KG1 (cell line): ENCODE results near the gene ATP7B.
"Not testable (repeated sequence)": the region's sequence is repeated elsewhere in the genome, so short reads cannot be mapped to it uniquely, and the experiment has no call there.

ENCODE experiments used
- DNase-seq: peaks from one replicate; lab custom pipeline; 2025; lab: John Stamatoyannopoulos, UW

ATP7B gene

GRCh38 chr13:52006523-52007245 is 4.6 kb downstream of the ATP7B start:
- no peak for DNase-seq

- no peak for DNase-seq
Observed at GRCh38 chr13:52005841-52006522, 5.3 kb downstream of the ATP7B start.

DNA sequence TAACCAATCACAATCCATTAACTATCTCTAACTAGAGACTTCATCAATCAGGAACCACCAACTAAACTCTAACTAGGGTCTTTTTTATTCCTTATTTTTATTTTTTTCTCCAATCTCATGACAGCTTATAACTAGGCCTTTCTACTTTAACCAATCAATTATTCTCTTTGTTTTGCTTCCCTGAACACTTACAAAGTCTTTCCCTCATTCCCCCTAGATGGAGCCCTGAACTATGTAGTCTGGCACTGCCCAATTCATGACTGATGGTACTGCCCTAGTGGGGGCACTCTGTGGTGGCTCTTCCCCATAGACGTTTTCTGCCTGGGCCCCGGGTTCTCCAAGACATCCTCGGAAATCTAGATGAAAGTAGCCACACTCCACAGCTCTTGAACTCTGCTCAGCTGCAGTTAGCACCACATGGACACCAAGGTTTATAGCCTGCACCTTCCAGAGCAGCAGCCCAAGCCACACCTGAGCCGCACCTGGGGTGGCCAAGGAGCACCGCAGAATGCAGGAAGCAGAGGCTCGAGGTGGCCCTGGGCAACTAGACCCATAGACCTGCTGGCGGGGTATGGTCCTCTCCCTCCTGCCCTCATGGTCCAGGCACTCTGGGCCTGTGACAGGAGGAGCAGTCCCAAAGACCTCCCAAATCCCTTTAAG is 6.6 kb downstream of the ATP7B start:
- no peak for DNase-seq

DNA sequence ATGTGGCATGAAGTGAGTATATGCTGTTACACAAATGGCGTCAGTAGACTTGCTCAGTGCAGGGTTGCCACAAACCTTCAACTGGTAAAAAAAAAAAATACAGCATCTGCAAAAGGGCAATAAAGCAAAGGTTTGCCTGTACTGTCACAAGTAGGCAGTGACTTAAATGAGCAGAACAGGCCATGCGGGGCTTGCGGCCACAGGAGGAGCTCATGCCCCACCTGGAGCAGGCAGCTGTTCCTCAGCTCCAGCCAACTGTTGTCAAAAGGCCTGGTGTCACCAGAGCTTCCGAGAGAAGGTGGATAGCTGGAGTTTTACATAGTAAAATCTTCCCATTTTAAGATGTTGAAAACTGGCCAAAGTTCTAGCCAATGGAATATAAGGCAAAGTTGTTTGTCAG is 7.7 kb downstream of the ATP7B start:
- DNase-seq: no peak

DNA sequence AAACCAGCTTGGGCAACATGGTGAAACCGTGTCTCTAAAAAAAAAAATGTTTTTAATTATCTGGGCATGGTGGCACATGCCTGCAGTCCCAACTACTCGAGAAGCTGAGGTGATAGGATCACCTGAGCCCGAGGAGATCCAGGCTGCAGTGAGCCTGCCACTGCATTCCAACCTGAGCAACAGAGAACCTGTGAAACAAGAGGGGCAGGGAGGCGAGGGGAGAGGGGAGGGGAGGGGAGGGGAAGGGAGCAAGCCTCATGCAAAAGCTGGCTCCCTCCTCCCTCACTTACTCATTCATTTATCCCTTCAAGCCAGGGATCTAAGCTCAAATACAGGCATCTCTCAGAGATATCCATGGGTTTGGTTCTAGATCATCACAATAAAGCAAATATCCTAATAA is 8.9 kb downstream of the ATP7B start:
- no peak for DNase-seq

- peak; percentile 41 for DNase-seq
Observed at GRCh38 chr13:52001120-52001731, 10.0 kb downstream of the ATP7B start.

DNA sequence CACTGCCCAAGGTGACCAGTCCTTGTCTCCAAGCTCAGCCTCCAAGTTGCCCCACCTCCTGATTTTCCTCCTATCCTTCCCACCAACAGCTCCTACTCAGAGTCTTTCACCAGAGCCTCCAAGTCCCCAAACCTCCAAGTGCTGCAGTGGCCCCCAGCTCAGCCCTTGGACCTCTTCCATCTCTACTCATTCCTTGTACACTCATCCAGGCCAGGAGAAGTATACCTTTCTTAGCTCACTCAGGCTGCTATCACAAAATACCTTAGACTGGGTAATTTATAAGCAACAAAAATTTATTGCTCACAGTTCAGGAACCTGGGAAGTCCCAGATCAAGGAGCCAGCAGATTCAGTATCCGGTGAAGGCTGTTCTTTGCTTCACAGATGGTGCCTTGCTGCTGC is 11.3 kb downstream of the ATP7B start:
- DNase-seq: no peak

DNA sequence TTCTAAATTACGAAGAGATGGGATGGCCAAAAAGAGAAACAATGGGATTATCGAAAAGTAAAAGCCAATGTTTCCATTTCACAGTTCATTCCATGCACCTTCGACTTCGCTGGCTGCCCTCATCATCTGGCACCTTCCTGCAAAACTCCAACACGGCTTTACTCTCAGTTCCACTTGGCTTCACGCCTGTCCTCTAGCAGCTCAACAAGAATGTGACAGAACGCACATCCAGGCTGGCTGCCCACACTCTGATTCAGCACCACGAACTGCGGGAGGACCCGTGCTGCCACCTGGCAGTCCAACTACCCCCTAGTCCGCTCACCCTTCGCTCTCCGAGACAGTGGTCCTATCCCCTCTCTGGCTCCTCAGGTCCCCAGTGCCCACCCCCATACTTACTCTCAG is 11.7 kb downstream of the ATP7B start:
- DNase-seq: no peak

DNA sequence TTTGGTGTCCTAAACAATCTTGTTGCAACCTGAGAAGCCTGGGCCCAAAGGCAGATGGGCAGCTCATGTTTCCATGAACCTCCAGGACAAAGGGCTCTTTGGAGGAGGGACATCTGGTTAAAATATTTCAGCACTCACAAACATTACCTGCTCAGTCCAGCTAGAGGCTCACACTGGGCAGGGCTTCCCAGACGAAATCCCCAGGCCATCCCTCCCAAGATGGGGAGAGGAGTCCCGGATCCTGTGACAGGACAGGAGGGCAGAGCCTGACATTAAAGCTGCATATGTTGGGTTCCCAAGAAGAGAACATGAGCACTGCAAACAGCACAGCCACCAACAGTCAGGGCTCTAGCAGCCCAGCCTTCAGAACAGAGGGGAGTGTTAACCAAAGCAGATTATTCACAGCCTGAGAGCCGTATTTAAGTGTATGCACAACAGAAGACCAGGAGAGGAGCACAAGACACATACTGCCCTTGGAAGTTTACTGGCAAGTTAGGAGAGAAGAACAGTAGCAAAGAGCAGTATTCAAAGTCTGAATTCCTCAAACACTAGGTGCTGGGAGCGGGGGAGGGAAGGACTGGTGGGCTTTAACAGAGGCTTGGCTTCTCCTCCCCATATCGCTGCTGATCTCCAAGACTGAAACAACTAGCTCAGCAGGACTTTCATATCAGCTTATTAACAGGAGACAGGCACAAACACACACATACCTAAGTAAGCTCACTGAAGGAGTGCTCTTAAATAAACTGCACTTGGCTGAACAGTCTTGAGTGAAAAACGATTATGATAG is 12.3 kb downstream of the ATP7B start:
- DNase-seq: no peak

DNA sequence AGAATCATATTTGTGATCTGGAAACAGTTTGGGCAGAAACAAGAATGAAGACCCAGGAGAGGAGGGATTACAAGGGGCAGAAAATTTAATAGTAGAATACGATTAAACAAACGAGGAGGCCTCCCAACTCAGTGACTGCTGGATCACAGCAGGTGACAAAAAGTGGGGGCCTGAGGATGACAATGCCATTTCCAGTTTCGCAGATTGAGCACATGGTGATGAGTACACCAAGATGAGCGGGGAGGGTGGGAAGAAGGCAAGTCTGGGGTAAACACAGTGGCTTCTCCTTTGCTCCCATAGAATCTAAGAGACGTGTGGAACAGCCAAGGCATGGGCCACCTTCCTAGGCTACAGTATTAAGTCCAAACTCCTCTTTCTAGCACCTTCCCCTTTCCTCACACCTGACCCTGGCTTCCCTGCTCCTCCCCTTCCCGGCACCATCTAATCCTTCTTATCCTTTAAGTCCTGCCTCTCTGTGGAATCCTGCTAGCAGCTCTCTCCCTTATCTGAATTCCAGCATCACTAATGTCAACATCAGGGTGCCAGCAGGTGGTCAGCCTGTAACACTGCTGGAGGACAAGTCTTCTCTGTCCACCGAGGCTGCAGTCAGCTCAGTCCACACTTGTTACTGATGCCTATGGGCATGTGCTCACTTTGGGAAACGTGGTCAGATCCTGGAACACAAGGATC is 13.5 kb downstream of the ATP7B start:
- no peak for DNase-seq

- no peak for DNase-seq
Observed at GRCh38 chr13:51997186-51997585, 14.1 kb downstream of the ATP7B start.

GRCh38 chr13:51996641-51997040 is 14.6 kb downstream of the ATP7B start:
- DNase-seq: no peak

DNA sequence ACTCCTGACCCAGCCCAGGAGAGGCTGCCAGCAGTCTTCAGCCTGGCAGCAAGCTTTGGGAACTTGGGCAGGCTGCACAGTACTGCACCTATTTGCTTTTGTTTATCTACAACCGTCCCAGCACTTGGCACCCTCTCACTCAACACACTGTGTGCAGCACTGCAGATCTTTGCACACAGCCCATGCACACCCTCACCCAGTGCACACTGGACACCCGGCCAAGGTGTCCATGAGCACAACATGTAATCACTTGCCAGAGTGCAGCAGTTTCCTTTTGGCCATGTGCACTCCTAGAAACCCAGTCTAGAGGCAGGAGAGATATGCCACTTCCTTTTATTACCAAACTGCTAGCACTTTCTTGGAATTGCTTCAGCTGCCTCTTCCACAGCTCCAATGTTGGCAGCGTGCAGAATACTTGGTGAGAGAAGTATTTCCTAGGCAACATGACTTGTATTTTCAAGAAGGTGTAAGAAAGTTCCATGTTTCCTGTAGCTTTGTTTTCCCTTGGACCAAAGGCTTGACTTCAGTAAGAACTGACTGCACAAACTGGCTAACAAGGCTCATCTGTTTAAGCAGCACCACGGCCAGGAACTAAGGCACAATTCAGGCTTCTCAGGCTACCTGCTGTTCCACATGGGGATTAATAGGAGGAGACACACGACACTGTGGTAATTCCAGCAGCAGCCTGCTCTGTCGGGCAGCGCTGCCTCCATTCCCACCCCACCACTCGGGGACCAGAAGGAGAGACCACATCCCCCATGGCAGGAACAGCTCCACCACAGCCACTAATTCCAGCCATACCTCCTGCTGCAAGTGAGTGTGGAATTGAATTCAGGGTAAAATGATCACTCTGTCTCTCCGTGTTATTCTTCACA is 15.3 kb downstream of the ATP7B start:
- DNase-seq: no peak

GRCh38 chr13:51993713-51994112 is 17.5 kb downstream of the ATP7B start:
- DNase-seq: no peak

- DNase-seq: no peak
Observed at GRCh38 chr13:51988988-51989618, 22.1 kb downstream of the ATP7B start.

DNA sequence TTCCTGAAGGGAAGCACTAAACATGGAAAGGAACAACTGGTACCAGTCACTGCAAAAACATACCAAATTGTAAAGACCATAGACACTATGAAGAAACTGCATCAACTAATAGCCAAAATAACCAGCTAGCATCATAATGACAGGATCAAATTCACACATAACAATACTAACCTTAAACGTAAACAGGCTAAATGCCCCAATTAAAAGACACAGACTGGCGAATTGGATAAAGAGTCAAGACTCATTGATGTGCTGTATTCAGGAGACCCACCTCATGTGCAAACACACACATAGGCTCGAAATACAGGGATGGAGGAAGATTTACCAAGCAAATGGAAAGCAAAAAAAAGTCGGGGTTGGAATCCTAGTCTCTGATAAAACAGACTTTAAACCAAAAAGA is 26.3 kb downstream of the ATP7B start:
- DNase-seq: not testable (repeated sequence)

DNA sequence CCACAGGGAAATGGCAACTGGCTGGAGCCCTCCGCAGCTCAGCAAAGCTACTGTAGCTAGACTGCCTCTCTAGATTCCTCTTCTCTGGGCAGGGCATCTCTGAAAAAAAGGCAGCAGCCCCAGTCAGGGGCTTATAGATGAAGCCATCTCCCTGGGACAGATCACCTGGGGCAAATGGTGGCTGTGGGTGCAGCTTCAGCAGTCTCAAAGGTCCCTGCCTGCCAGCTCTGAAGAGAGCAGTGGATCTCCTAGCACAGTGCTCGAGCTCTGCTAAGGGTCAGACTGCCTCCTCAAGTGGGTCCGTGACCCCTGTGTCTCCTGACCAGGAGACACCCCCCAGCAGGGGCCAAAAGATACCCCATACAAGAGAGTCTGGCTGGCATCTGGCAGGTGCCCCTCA is 28.0 kb downstream of the ATP7B start:
- not testable (repeated sequence) for DNase-seq

DNA sequence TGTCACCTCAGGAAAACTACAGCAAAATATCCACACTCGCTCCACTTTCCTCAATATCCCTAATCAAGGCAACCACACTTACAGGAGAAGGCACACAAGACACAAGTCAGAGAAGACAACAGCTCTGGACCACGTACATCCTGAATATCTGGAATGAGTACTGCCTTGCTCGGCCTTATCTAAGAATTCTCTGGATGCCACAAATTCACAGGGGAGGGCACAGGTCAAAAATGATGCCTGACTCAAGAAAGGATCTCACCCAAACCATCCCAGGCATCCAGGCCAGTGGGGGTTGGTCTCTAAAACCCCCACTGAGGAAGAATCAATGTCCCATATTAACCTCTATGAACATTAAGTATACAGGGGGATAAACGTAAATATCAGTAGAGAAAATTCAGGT is 29.9 kb downstream of the ATP7B start:
- no peak for DNase-seq

GRCh38 chr13:51980908-51981307 is 30.3 kb downstream of the ATP7B start:
- DNase-seq: no peak
